Activated CD4-positive, alpha-beta T cell treated with anti-CD3 and anti-CD28 coated beads for 4 hours (primary cell): ENCODE results near the gene CCDC33.

Experiments
- DNase-seq, 2 donors: peaks; one replicate each; pipeline ENCODE4 v3.0.0-alpha.2; 2020

Gene CCDC33

GRCh38 chr15:74209560-74209958 is 26.6 kb upstream of the CCDC33 start:
- no peak for DNase-seq

- DNase-seq: no peak
These were observed 26.0 kb upstream of the CCDC33 start for GRCh38 chr15:74209997-74210671.

GRCh38 chr15:74210729-74211128 is 25.4 kb upstream of the CCDC33 start:
- DNase-seq: no peak

- DNase-seq: no peak
These were observed 24.5 kb upstream of the CCDC33 start for GRCh38 chr15:74211656-74212055.

- DNase-seq: no peak
These were observed 23.6 kb upstream of the CCDC33 start for GRCh38 chr15:74212494-74212893.

GRCh38 chr15:74213858-74214284 is 22.3 kb upstream of the CCDC33 start:
- DNase-seq: no peak

- DNase-seq: no peak
These were observed 21.7 kb upstream of the CCDC33 start for GRCh38 chr15:74214324-74215021.

GRCh38 chr15:74215958-74216357 is 20.2 kb upstream of the CCDC33 start:
- DNase-seq: no peak

- DNase-seq: no peak
These were observed 19.2 kb upstream of the CCDC33 start for GRCh38 chr15:74216949-74217348.

- no peak for DNase-seq
These were observed 17.9 kb upstream of the CCDC33 start for GRCh38 chr15:74217907-74218885.

- no peak for DNase-seq
These were observed 15.5 kb upstream of the CCDC33 start for GRCh38 chr15:74220475-74221248.

- DNase-seq: no peak
These were observed 14.5 kb upstream of the CCDC33 start for GRCh38 chr15:74221399-74222239.

- DNase-seq: no peak
These were observed 13.6 kb upstream of the CCDC33 start for GRCh38 chr15:74222240-74223119.

GRCh38 chr15:74225928-74226327 is 10.2 kb upstream of the CCDC33 start:
- no peak for DNase-seq

- DNase-seq: no peak
These were observed 9.2 kb upstream of the CCDC33 start for GRCh38 chr15:74226761-74227540.

GRCh38 chr15:74227968-74228722 is 8.0 kb upstream of the CCDC33 start:
- DNase-seq: no peak

GRCh38 chr15:74228723-74229081 is 7.4 kb upstream of the CCDC33 start:
- DNase-seq: no peak

- DNase-seq: no peak
These were observed 6.4 kb upstream of the CCDC33 start for GRCh38 chr15:74229686-74230085.

GRCh38 chr15:74231475-74231874 is 4.7 kb upstream of the CCDC33 start:
- no peak for DNase-seq
